HG02588 (cell line): ENCODE measurements around the gene RBM4.
"Not testable (repeated sequence)": the region's sequence is repeated elsewhere in the genome, so short reads cannot be mapped to it uniquely, and the experiment has no call there.

ENCODE experiments used
- ATAC-seq: cut with Tn5 transposase; IDR thresholded peaks from one replicate; pipeline ENCODE4 v1.9.1; 2021; ENCODE audit warnings: mild to moderate bottlenecking, moderate library complexity; ENCODE audit not compliant: unreplicated experiment

Gene RBM4

DNA sequence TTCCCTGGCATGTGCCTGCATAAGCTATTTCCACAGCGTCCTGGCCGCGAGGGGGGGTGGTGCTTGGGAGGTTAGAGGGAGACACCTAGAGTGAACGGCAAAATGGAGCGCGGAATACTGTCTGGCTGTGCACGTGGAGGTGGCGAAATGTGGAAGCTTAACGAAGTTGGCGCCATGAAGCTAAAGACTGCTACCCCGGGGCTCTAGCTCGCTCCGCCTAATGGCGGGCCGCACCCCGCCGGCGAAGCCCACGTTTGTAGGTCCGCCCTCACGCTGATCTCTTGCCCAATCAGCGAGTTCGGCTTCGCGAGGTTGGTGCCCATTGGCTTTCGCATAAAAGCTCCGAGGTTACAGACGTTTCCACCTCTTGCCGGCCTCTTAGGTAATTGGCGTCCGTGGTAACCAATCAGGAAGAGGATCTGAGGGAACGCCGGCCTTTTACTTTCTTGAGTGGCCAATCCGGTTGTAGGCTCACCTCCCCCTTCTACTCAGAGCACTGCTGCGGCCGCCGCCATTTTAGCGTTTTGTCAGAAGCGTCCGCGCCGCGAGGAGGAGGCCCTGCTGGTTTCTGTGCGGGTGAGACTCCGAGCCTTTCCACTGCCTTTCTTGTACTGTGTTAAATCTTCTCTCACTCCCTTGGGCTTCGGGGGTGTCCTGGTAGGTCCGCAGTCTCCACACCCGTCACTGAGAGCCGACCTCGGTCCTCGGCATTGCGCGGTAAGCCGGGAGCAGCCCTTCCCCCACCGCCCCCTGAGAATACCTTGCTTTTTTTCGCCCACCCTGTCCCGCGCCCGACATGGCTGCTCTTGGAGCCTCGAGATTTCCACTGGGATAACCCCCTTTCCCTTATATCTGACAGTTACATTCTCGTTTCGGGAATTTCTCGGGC, at the start of gene RBM4:
Gene RBM4 (plus strand): TSS at position 527 of the 889 bp plus-strand sequence. CDS start 1,009 bp downstream, outside the sequence.
- peak; percentile 96 for ATAC-seq

DNA sequence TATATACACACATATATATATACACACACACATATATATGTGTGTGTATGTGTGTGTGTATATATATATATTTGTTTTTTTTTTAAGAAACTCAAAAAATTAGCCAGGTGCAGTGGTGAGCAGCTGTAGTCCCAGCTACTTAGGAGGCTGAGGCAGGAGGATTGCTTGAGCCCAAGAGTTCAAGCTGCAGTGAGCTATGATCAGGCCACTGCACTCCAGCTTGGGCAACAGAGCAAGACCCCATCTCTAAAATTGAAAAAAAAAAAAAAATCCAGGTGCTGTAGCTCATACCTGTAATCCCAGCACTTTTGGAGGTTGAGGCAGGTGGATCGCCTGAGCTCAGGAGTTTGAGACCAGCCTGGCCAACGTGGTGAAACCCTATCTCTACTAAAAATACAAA, 49.2 kb upstream of the RBM4 start:
- ATAC-seq: not testable (repeated sequence)

GRCh38 chr11:66589996-66590675, 48.4 kb upstream of the RBM4 start:
- ATAC-seq: no peak

GRCh38 chr11:66591175-66591574, 47.3 kb upstream of the RBM4 start:
- no peak for ATAC-seq

DNA sequence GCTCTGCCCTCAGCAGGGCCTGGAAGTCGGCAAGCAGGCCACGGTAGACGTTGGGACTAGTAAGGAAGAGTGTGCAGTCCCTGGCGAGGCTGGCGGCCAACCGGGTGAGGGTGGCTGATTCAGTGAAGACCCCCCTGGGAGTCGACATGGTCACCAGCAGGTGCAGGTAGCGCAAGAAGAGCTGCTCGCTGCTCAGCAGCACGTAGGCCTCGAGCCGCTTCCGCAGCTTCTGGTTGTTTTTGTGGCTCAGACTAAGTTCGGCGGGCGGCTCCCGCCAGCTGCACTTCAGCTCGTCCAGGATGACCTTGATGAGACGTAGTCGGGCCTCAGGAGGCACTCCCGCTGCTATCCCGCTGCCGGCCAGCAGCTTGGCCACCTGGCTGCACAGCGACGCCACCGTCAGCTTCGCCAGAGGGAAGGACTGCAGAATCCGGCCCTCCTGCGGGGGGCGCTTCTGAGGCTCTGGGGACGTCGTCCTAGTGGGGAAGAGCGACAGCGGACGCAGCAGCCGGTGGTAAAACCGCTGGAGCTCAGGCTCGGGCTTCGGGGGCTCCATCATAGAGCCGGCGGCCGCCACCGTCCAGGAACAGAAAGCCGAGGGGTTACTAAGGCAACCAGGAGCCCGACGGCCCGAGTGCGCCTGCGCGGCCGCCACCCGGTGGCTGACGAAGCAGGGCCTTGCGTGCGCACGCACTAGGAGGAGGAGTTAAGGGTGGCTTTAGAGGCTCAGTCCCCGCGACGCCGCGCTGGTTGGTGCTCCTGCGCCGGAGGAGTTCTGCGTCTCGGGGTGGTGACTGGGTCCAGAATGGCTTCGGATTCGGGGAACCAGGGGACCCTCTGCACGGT, 45.8 kb upstream of the RBM4 start, which contains the start of the genes CCDC87 and CCS:
Gene CCDC87 (minus strand): TSS at position 607 of the 846 bp plus-strand sequence. CDS start 48 bp downstream, at position 559.
Gene CCS (plus strand): TSS at position 729 of the 846 bp plus-strand sequence. CDS start 77 bp downstream, at position 806.
- peak; percentile 87 for ATAC-seq

GRCh38 chr11:66593303-66593635, 45.2 kb upstream of the RBM4 start:
- ATAC-seq: peak; percentile 27

- ATAC-seq: peak; percentile 3
Observed at GRCh38 chr11:66593650-66594049, 44.9 kb upstream of the RBM4 start.

GRCh38 chr11:66595245-66595904, 43.1 kb upstream of the RBM4 start:
- no peak for ATAC-seq

DNA sequence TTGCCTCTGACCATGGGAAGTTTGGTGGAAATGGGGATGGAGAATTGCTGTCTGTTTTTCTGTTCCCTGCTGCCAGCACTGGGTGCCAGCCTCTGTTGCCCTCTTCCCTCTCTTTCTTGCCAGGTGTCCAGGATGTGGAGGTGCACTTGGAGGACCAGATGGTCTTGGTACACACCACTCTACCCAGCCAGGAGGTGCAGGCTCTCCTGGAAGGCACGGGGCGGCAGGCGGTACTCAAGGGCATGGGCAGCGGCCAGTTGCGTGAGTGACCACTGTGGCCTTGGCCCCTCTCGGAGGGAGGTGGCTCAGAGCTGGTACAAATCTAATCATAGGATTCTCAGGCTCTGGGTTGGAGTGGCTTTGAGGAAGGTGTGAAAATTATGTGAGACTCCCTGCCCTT, 39.5 kb upstream of the RBM4 start:
- ATAC-seq: no peak

DNA sequence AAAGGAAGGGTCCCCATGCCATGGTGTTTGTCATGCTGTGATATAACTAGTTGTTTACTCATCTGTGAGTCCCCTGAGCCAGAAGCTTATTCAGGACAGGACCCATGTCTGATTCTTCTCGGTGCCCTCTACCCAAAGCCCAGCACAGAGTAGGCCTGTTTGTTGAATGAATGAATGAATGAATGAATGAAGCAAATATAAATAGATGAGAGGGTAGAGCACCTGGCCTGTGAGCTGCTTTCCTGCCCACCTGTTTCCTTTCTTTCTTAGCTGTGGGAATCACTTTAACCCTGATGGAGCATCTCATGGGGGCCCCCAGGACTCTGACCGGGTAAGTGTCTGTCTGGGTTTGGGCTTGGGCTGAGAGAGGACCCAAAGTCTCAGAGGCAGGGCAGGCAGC, 38.3 kb upstream of the RBM4 start:
- no peak for ATAC-seq

- no peak for ATAC-seq
Observed at GRCh38 chr11:66600631-66601233, 37.8 kb upstream of the RBM4 start.

DNA sequence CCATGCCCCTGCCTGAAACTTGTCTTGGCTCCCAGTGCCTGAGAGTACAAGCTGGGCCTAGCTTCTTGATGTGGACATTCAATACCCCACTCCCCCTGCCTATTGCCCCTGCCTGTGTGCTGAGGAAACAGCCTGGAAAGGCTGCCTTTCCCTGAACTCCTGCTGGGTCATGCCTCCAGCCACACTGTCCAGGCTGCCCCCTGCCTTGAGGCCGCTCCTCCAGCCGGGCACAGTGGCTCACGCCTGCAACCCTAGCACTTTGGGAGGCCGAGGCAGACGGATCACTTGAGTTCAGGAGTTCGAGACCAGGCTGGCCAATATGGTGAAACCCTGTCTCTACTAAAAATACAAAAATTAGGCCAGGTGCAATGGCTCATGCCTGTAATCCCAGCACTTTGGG, 35.4 kb upstream of the RBM4 start:
- no peak for ATAC-seq

- no peak for ATAC-seq
Observed at GRCh38 chr11:66604155-66604554, 34.3 kb upstream of the RBM4 start.

DNA sequence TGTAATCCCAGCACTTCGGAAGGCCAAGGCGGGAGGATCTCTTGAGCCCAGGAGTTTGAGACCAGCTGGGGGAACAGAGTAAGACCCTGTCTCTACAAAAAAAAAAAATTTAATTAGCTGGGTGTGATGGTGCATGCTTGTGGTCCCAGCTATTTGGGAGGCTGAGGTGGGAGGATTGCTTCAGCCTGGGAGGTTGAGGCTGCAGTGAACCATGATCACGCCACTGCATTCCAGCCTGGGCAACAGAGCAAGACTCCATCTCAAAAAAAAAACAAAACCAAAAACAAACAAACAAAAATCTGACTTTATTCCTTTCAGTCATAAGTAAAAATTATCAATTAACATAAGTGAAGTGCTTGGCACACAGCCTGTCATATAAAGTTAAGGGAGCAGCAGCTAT, 31.9 kb upstream of the RBM4 start:
- ATAC-seq: not testable (repeated sequence)

DNA sequence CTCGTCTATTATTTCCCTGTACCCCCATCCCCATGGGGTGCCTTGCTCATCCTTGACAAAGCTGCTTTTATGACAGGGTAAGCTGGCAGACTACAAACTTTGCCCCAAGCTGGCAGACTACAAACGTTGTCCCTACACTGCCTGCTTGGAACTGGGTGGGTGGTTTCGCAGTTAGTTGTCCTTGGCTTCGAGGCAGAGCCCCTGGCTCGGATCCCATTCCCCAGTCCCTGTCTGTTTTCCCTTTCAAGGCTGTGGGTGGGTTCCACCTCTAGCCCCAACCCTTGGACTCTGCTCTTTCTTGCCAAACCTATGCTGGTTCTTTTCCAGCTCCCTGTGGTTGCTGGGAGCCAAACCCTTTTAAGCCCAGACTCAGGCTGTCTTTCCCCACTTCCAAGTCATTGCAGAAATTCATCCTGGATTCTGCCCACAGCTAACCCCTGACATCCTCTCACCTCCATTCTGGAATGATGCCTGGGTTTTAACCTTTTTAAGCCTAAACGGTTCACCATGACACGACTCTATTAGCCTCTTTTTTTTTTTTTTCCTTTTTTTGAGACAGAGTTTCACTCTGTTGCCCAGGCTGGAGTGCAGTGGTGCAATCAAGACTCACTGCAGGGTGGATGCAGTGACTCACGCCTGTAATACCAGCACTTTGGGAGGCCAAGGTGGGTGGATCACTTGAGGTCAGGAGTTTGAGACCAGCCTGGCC, 31.2 kb upstream of the RBM4 start:
- ATAC-seq: no peak

DNA sequence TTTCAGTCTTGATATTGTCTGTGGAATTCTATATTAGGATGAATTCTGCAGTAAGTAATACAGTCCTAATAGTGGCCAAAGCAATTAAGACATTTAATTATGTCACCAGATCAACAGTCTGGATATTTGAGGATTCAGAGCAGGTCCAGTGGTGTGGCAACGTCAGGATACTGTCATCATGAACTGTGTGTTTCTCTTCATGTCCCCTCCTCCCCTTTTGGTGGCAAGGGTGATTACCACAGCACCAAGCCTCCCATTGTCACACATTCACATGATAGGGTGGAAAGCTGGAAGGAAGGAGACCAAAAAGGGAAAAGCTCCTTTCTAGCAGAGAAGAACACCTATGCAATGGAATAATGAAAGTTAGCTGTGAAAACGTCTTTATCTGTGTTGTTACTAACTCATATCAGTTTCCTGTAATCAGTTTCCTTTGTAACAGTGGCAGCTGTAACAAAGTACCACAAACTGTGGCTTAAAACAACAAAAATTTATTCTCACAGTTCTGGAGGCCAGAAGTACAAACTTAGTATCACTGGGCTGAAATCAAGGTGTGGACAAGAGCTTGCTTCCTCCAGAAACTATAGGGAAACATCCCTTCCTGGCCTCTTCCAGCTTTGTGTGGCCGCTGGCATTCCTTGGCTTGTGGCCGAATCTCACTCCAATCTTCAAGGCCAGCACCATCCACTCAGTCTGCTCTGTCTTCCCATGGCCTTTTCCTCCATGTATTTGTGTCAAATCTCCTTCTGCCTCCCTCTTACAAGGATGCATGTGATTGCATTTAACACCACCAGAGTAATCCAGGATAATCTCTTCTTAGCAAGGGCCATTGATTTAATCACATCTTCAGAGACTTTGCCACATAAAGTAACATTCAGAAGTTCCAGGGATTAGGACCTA, 28.5 kb upstream of the RBM4 start:
- ATAC-seq: no peak

DNA sequence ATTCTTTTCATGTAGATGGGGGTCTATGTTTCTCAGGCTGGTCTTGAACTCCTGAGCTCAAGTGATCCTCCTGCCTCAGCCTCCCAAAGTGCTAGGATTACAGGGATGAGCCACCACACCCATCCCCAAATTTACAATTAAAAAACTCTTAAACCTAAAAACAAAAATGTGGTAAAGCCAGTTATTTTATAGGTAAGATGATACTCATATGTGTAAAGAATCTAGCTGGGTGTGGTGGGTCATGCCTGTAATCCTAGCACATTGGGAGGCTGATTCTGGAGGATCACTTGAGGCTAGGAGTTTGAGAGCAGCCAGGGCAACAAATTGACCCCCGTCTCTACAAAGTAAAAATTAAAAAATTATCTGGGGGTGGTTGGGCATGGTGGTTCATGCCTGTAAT, 26.0 kb upstream of the RBM4 start:
- no peak for ATAC-seq

GRCh38 chr11:66614073-66614472, 24.4 kb upstream of the RBM4 start:
- ATAC-seq: no peak
